Activated gamma-delta T cell treated with anti-CD3 and anti-CD28 coated beads, Interleukin-2, amount 50 U/mL, for 16 hours (primary cell): ENCODE measurements around the gene EPS15.
"Not testable (repeated sequence)": the region's sequence is repeated elsewhere in the genome, so short reads cannot be mapped to it uniquely, and the experiment has no call there.

Source experiments
- DNase-seq: peaks from one replicate; pipeline ENCODE4 v3.0.0-alpha.2; 2020; ENCODE audit warnings: low read depth

The EPS15 gene

DNA sequence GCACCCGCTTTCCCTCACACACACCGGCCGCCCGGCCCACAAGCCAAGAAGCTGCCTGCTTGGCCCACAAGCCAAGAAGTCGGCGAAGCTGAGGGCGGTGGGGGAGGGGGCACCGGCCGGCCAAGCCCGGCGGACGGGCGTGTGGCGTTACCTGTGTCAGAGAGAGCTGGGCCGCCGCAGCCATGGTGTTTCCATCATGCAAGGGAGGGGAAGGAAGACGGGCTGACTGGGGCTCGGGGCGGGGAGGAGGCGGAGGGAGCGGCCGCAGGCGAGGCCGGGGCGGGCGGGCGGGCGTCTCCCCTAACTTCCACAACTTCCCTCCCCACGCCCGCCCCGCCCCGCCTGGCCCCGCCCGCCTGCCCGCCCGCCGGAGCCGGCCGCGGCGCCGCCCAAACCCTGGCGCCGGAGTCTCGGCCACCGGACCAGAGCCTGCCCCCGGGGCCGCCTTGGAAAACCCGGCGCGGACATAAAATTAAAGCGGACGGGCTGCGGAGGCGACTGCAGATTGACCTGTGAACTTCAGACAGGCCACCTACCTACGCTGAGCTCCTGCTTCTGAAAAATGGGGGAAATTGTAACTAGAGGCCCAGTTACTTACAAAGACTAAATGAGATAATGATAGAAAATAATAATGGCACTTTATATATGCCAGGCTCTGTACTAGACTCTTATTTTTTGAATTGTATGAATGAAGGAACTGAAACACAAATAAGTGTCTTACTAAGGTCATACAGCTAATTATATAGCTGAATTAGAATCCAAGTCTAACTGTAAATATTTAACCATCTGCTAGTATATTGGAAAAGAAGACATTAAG, at the start of gene EPS15:
Gene EPS15, minus strand, starts transcription at position 219 of the 817 bp plus-strand sequence. Its CDS starts 35 bp downstream, at position 184.
- peak; percentile 79 for DNase-seq

DNA sequence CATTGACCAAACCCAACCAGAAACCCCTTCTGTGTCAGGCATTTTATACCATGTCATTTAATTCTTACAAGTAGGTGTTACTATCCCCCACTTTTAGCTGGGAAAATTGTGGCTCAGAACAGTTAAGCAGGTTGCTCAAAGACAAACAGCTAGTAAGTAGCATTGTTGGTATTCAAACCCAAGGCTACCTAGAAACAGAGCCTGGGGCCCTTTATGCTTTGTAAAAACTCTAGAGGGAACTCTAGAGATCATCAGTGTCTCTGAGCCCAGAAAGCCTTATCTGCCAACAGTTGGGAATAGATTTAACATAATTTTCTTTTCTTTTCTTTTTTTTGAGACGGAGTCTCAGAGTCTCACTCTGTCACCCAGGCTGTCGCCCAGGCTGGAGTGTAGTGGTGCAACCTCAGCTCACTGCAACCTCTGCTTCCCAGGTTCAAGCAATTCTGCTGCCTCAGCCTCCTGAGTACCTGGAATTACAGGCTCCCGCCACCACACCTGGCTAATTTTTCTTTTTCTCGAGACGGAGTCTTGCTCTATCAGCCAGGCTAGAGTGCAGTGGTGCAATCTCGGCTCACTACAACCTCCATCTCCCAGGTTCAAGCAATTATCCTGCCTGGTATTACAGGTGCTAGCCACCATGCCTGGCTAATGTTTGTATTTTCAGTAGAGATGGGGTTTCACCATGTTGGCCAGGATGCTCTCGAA, 49.3 kb upstream of the EPS15 start:
- DNase-seq: no peak

DNA sequence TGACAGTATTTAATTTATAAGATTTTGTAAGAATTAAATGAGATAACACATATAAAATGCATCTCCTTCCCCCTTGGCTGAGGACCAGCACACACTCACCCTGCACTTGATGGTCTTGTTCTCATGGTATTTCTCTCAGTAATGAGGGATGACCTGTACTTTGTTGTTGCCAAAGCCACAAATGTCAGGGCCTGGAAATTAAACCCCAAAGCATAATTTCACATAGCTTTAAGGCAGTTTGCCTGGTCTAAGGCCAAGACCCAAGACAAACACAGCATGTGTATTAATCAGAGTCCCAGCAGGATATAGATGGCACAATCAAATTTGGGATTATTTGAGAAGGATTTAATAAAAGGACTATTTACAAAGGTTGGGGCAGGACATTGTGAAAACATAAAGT, 48.6 kb upstream of the EPS15 start:
- no peak for DNase-seq

DNA sequence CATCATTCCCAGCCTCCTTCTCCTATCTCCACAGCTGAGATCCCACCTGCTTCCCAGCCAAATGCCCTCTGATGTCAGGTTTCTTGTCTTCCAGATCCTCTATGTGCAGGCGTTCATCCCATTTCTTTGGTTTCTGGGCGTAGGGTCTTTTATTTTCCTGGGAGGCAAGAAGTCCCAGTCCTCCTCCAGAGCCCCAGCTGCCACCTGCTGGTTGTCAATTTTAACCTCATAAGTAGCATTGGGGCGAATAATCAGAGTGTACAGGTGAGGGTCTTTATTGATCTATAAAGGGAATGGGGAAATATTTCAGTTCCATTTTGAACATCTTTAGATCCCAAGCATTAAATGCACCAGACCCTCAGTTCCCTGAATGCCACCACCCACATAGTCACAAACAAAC, 47.2 kb upstream of the EPS15 start:
- DNase-seq: no peak

DNA sequence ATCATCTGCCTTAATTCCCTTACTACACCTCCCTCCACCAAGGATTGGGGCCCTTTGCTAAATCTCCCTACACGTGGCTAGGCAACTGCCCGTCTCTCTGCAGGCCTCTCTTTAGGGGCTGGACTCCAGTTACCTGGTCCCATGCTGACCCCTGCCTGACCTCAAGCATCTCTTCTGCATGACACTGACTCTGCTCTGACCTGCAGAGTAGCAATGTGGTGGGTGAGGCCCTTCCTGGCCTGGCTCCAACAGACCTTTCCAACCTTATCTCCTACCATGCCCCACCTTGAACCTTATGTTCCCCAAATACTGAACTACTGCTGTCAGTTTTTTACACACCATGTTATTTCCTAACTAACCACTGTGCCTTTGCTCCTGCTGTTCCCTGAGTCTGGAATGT, 45.9 kb upstream of the EPS15 start:
- DNase-seq: no peak

DNA sequence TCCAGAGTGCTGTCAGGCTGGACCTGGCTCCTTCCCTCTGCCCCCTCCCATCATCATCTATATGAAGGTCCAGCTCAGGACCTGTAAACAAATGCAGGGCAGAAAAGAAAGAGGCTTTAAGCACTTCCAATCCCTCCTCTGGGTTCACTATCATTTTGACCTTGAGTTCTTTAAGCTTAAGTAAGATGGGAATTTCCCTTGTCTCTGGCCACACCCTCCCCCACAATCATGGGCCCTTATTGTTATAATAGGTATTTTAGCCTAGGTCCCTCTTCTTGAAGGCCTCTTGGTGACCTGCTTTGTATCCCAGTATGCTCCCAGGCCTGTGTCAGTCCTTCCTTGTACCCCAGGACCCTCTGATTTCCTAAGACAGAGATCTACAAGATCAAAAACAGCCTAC, 45.1 kb upstream of the EPS15 start:
- no peak for DNase-seq

DNA sequence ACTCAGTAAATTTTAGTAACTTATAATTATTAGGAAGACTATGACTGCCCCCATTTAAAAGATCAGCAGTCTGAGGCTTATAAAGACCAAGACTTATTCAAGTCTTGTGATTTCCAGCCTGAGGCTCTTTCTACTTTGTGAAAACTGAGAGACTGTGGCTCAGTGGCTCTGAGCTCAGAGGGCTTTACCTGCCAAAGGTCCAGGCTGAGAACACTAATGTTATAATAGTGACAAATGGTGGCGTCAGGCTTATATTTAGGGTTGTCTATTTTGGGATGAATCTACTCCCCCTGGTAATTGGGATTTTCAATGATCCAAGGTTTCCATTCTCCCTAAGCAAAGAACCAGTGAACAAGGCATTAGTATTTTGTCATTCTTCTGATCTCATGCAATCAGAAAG, 42.6 kb upstream of the EPS15 start:
- no peak for DNase-seq

DNA sequence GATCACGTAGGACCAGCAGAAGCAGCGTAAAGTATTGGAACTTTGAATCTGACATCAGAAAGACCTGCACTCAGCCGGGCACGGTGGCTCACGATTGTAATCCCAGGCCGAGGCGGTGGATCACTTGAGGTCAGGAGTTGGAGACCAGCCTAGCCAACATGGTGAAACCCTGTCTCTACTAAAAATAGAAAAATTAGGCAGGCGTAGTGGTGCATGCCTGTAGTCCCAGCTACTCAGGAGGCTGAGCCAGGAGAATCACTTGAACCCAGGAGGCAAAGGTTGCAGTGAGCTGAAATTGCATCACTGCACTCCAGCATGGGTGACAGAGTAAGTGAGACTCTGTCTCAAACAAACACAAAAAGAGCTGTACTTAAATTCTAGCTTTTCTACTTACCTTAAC, 41.8 kb upstream of the EPS15 start:
- DNase-seq: not testable (repeated sequence)

DNA sequence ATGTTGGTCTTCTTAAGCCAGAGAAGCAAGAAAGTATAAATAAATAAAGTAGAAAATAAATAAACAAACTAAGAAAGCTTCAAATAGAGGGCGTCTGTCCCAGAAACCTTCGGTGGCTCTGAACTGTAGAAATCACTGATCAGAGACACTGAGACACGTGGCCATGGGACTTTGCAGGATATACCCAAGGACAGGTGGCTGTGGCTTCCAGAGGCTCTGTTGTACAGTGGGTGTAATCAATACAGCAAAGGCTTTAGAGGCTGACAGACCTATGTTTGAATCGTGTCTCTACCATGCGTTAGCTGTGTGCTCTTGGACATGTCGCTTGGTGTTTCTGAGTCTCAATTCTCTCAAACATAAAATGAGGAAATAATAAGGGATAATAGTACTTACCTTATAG, 41.0 kb upstream of the EPS15 start:
- DNase-seq: no peak

DNA sequence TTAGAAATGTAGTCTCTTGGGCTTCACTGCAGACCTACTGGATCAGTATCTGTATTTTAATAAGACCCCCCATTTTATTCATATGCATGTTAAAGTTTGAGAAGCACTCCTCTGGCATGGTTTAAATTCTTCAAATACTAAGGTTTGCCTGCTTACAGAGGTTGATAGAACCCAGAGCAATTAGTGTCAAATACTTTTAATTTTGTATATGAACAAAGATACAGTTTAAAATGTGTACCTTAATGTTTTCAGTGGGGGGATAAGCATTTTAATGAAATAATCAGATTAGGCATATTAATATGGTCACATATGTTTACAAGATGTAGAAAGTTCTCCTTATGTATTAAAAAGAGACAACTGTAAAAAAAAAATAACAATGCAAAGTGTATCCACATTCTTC, 40.4 kb upstream of the EPS15 start:
- no peak for DNase-seq

DNA sequence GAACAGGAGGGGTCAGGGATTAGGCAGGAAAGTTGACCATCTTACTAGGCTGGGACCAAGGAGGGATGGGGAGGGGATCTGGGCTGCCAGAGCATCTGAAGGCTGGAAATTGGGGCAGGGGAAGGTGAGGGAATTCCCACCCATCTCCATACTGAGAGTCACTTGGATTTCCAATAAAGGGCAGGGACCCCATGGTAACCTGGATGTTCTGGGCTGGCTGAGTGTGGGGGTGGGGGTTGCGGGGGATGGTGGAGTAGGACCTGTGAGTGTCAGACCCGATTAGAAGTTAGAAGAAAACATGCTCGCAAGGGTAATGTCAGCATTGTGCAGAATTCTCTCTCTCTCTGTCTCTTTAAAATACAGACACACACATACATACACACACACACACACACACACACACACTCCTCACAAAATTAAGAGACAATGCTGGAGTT, 40.0 kb upstream of the EPS15 start:
- DNase-seq: no peak

DNA sequence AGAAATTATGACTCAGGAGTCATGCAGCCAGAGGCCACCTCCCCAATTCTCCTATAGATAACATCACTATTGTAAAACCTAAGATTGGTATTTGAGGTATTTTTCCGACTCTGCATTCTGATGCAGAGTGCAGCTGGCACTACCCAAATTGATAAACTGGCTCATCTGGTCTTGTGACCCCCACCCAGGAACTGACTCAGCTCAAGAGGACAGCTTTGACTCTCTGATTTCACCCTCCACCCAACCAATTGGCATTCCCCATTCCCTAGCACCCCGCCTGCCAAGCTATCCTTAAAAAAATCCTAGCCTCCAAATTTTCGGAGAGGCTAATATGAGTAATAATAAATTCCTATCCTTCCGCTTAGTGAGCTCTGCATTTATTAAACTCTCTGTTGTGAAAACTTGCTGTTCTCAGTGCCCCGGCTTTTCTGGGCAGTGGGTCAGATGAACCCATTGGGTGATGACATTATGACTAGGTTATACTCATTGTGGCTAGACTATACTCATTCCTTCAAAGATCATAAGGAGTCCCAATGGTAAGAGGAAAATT, 39.4 kb upstream of the EPS15 start:
- DNase-seq: no peak

DNA sequence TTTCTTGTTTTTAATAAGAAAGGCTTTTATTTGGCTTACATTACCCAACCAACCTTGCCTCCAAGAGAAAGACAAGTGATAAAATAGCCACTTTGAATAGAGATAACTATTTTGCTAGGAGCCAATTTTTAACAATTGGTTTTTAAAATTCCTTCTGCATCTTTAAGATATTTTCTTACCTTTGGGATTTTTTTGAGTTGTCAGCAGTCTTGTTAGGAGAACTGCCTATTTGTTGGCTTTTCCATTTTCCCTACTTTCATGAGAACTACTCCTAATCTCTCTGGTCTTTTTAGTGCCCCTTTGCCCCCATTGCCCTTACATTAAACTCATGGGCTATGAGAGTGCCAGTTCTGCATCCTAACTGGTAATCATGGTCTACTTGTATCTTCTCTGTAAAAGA, 38.1 kb upstream of the EPS15 start:
- DNase-seq: no peak

DNA sequence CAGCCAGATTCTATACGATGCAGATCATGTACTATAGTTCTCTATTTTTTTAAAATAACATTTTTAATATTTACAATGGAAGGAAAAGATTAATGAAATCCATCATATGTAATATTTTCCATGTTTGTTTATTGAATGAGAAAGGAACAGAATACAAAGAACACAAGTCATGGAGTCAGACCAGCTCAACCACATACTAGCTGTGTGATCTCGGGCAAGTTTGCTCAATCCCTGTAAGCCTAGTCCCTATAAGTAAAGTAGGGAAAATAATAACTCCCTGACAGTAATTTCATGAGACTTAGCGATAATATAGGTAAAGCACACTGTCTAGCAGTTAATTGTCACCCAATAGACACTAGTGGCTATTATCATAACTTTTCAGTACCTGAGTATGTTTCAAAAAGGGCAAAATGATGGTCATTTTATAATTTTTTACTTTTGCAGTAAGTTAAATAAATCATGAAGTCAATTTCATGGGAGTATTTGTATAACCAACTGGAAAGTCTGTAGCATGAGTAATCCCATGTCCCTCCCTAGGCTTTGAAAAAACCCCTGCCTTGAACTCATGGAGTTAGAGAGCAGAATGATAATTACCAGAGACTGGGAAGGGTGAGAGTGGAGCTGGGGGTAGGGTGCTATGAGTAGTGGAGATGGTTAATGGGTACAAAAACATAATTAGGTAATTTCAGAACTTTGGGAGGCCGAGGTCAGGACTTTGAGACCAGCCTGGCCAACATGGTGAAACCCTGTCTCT, 37.0 kb upstream of the EPS15 start:
- no peak for DNase-seq

DNA sequence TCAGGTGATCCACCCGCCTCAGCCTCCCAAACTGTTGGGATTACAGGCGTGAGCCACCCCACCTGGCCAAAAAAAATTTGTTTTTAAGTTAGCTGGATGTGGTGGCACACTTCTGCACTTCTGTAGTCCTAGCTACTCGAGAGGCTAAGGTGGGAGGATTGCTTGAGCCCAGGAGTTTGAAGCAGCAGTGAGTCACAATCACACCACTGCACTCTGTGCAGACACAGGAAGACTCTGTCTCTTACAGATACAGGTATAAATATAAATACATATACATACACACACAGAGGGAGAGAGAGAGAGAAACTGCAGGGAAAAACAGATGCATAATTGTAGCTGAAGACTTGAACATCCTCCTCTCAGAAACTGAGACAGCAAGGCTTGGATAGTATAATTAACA, 34.8 kb upstream of the EPS15 start:
- no peak for DNase-seq

DNA sequence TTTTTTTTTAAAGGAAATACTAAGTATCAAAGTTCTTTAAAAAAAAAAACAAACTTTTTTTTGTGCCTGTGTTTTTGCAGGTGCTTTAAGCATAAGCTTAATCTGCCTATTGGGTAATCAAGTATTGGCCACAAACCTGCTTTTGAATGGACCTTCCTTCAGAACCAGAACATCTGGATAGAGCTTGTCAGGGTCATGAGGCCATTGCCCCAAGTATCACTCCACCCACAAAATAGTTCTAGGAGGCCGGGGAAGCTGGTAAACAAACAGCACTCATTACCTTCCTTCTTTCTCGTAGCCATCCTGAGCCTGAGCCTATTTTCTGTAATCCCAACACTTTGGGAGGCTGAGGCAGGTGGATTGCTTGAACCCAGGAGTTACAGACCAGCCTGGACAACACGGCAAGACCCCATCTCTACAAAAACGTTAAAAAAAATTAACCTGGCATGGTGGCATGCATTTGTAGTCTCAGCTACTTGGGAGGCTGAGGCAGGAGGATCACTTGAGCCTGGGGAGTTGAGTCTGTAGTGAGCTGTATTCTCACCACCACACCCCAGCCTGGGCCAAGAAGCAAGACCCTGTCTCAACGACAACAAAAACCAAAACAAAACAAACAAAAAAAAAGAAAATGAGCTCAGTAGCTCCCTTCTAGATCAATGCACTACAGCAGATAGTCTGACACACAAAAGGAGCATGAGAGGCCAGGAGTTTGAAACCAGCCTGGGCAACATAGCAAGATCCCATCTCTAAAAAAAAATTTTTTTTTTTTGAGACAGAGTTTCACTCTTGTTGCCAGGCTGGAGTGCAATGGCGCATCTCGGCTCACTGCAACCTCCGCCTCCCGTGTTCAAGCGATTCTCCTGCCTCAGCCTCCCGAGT, 34.1 kb upstream of the EPS15 start:
- no peak for DNase-seq

DNA sequence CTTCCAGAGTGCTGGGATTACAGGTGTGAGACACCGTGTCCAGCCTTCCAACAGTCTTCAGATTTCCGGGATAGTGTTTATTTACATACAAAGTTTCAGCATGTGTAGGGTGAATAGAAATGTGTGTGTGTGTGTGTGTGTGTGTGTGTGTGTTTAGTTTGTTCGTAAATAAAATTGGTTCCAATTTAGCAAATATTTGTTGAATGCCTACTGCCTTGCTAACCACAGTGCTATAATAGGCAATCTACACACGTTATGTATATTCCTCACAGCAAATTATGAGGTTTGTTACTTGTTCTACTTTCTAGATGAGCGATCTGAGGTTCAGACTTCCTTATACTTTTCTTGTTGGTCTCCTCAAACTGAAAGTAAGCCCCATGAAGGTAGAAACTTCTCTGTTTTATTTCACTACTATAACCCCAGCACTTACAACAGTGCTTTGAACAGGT, 32.8 kb upstream of the EPS15 start:
- DNase-seq: no peak

DNA sequence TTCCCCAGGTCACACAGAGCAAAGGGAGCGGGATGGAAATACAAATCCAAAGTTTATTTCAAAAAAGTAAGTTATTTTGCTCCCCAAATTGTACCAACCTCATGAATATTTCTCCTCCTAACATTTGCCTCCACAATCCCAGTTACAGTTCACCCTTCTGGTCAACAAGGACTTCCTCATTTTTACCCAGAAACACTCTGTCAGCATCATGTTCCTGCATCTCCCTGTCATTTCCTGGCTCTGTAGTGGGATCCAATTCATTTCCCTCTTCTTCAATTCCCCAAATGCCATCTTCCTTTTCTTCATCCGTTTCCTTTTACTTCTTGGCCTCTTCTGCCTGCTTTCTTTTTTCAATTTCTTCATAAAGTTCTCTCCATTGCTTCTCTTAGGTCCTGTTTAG, 32.0 kb upstream of the EPS15 start:
- no peak for DNase-seq

DNA sequence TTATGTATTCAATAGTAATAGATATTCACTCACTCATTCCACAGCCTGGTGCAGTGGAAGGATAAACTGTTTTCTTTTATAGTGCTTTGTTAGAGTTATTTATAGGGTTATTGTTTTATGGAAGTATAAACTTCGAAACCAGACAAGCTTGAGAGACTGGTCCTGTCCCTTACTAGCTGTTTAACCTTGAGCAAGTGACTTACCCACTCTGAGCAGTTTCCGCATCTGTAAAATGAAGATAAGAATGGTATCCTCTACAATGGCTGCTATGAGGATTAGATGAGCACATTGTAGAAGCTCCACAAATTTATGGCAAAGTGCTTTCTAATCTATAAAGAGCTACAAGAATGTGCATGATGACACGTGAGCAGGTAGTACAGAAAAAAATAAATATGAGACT, 30.8 kb upstream of the EPS15 start:
- no peak for DNase-seq

DNA sequence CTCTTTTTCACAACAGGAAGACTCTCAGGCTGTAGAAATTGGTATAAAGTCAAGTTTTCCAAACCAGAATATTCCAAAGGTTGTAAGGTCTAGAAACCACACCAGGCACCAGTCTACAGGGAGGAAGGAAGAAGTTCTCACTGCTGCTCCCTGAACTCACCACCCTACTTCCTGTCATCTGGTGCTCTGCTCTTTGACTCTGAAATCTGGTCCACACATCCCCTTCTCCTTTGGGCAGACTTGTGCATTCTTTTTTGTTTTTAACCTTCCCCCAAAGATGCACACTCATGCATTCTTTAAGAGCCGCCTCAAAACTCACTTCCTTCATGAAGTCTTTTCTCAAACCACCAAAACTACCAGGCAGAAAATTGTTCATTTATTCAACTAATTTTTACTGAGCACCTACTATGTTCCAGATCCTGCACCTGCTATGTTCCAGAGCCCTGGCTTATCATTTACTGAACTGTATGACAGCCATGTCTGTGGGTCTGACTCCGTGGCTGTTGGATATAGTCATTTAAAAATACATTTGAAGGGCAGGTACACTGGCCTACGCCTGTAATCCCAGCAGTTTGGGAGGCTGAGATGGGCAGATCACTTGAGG, 30.1 kb upstream of the EPS15 start:
- no peak for DNase-seq

DNA sequence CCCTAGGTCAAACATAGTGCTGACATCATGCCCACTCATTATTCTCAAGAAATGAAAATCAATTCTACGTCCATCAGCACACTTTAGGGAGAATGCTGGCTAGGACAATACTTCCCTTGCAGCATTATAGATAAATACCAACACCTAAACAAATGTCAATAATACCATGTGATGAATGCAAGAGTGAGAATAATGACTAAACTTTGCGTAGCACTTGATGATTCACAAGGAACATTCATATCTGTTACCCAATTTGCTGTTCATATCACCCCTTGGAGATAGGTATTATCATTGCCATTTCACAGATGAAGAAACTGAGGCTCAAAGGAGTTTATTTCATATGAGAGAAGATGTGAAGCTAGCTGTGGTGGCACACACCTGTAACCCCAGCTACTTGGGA, 24.8 kb upstream of the EPS15 start:
- DNase-seq: no peak
